HL-60 (cell line): Measurements from ENCODE around the gene KBTBD7.

ENCODE experiments used
- DNase-seq, 2 experiments: peaks; one replicate each; pipeline ENCODE4 v3.0.0-alpha.2; 2010 to 2020; ENCODE audit warnings: low read depth in 1 of 2, low spot score in 1 of 2
- H3K27ac ChIP-seq: fragments of 250-450 bp; sonication (Bioruptor Pico); replicated peaks from 2 replicates; pipeline ENCODE4 v1.5.1; 2020; ENCODE audit warnings: mild to moderate bottlenecking, moderate library complexity
- H3K27me3 ChIP-seq: fragments of 250-450 bp; sonication (Bioruptor Pico); 2 replicates; pipeline ENCODE4 v1.5.1; 2021; ENCODE audit warnings: mild to moderate bottlenecking, moderate library complexity; ENCODE audit not compliant: insufficient read depth, poor library complexity, severe bottlenecking
- H3K4me3 ChIP-seq: replicated peaks from 2 replicates; pipeline ENCODE4 v1.5.1; 2011; ENCODE audit warnings: mild to moderate bottlenecking, control low read depth, low read length; ENCODE audit not compliant: insufficient read depth
- GABPA ChIP-seq: IDR thresholded peaks from 2 replicates; pipeline ENCODE4 v1.6.1; 2012; ENCODE audit warnings: low read depth
- POLR2AphosphoS5 ChIP-seq: IDR thresholded peaks from 2 replicates; pipeline ENCODE4 v1.6.1; 2012; ENCODE audit warnings: low read depth
- SPI1 ChIP-seq: IDR thresholded peaks from 2 replicates; pipeline ENCODE4 v1.6.1; 2012; ENCODE audit warnings: low read depth, mild to moderate bottlenecking, borderline replicate concordance
- TF ChIP-seq, protein P1 (sequence below): IDR thresholded peaks from one replicate; pipeline ENCODE4 v1.5.1; 2011; ENCODE audit warnings: low read length, control low read depth, inconsistent platforms; ENCODE audit not compliant: insufficient read depth
- TF ChIP-seq, protein P2 (sequence below): IDR thresholded peaks from 2 replicates; pipeline ENCODE4 v1.6.1; 2012; ENCODE audit warnings: low read depth; ENCODE audit not compliant: insufficient replicate concordance

Gene KBTBD7

DNA sequence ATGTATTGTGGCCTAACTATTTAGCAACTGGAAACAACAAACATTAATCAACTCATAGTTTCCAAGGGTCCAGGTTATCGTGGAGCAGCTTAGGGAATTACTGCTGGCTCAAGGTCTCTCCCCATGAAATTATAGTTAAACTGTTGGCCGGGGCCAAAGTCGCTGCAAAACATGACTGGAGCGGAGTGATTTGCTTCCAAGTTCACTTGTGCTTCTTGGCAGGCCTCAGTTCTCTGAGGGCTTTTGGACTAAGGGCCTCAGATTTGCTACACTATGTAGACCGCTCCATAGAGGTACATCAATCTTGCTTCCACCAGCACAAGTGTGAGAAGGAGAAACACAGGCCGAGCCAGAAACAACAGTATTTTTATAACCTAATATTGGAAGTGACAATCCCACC is 9.4 kb upstream of the KBTBD7 start:
- TF ChIP-seq, protein P1, sequence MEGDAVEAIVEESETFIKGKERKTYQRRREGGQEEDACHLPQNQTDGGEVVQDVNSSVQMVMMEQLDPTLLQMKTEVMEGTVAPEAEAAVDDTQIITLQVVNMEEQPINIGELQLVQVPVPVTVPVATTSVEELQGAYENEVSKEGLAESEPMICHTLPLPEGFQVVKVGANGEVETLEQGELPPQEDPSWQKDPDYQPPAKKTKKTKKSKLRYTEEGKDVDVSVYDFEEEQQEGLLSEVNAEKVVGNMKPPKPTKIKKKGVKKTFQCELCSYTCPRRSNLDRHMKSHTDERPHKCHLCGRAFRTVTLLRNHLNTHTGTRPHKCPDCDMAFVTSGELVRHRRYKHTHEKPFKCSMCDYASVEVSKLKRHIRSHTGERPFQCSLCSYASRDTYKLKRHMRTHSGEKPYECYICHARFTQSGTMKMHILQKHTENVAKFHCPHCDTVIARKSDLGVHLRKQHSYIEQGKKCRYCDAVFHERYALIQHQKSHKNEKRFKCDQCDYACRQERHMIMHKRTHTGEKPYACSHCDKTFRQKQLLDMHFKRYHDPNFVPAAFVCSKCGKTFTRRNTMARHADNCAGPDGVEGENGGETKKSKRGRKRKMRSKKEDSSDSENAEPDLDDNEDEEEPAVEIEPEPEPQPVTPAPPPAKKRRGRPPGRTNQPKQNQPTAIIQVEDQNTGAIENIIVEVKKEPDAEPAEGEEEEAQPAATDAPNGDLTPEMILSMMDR = no peak
- TF ChIP-seq POLR2AphosphoS5 (no peak), GABPA (no peak), SPI1 (no peak)
- TF ChIP-seq, protein P2, sequence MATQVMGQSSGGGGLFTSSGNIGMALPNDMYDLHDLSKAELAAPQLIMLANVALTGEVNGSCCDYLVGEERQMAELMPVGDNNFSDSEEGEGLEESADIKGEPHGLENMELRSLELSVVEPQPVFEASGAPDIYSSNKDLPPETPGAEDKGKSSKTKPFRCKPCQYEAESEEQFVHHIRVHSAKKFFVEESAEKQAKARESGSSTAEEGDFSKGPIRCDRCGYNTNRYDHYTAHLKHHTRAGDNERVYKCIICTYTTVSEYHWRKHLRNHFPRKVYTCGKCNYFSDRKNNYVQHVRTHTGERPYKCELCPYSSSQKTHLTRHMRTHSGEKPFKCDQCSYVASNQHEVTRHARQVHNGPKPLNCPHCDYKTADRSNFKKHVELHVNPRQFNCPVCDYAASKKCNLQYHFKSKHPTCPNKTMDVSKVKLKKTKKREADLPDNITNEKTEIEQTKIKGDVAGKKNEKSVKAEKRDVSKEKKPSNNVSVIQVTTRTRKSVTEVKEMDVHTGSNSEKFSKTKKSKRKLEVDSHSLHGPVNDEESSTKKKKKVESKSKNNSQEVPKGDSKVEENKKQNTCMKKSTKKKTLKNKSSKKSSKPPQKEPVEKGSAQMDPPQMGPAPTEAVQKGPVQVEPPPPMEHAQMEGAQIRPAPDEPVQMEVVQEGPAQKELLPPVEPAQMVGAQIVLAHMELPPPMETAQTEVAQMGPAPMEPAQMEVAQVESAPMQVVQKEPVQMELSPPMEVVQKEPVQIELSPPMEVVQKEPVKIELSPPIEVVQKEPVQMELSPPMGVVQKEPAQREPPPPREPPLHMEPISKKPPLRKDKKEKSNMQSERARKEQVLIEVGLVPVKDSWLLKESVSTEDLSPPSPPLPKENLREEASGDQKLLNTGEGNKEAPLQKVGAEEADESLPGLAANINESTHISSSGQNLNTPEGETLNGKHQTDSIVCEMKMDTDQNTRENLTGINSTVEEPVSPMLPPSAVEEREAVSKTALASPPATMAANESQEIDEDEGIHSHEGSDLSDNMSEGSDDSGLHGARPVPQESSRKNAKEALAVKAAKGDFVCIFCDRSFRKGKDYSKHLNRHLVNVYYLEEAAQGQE = no peak
- Histone ChIP-seq H3K4me3 (no peak overlapping the region), H3K27ac (no peak overlapping the region), H3K27me3 (no peaks in the 10 kb centered on the region)
- no peak for DNase-seq

DNA sequence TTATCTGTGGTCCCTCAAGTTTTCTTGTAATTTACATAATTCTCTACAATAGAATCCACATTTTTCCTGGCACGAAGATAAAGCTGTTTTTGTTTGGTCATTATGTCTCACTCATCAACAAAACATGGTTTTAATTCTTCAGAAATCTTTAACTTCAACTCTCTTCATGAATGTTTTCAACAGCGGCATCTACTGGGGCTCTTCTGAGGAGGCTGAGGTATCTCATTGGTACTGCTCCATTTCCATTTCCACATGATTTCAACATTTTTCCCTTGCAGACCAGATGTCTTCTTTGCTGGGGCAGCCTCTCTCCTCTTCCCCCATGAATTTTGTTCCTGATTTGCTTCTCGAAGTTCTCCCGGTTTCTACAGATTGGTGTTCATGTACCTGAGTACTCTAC is 5.8 kb upstream of the KBTBD7 start:
- no peak overlapping the region for H3K4me3 ChIP-seq
- DNase-seq = no peak
- TF ChIP-seq, protein P1 = no peak
- no peak for TF ChIP-seq POLR2AphosphoS5
- TF ChIP-seq GABPA = no peak
- no peak for TF ChIP-seq SPI1
- TF ChIP-seq, protein P2 = no peak
- H3K27ac ChIP-seq = no peak overlapping the region
- no peaks in the 10 kb centered on the region for H3K27me3 ChIP-seq

DNA sequence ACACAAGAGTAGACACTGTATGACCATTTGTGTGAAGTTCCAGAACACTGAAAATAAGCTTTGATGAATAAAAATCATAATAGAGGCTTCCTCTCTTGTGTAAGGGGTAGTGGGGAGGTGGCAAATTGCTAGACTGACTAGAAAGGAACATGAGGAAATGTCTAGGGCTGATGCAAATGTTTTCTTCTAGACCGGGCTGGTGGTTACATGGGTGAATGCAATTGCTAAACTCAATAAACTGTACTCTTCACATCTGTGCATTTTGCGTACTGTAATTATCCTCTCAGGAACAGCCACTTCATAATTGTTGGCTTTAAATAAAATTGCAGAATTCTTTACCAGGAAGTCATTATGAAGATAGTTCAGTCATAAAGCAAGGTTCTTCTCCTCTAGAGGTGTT is 5.2 kb upstream of the KBTBD7 start:
- Histone ChIP-seq H3K27me3 (no peaks in the 10 kb centered on the region), H3K4me3 (no peak overlapping the region), H3K27ac (no peak overlapping the region)
- DNase-seq = peak in 1 of 2 experiments; percentile 72
- TF ChIP-seq POLR2AphosphoS5 (no peak), SPI1 (peak; percentile 29; the same call in 1 of the 2 replicates)

DNA sequence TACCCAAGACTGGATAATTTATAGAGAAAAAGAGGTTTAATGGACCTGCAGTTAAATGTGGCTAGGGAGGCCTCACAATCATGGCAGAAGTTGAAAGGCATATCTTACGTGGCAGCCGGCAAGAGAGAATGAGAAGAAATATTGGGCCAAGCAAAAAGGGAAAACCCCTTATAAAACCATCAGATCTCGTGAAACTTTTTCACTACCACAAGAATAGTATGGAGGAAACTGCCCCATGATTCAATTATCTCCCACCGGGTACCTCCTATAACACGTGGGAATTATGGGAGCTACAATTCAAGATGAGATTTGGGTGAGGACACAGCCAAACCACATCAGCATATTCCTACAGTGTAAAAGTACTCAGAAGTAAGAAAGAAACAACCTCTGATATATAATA is 4.7 kb upstream of the KBTBD7 start:
- H3K4me3 ChIP-seq = no peak overlapping the region
- H3K27me3 ChIP-seq = no peaks in the 10 kb centered on the region
- TF ChIP-seq GABPA = no peak
- no peak for TF ChIP-seq SPI1
- TF ChIP-seq, protein P2 = no peak
- TF ChIP-seq, protein P1 = no peak
- TF ChIP-seq POLR2AphosphoS5 = no peak
- H3K27ac ChIP-seq = 0 out of 2 replicates have a peak overlapping the region, but pooled peaks have one; percentile 3
- no peak for DNase-seq
